Subcutaneous adipose tissue (tissue), 4 donors: Measurements from ENCODE around the gene HMMR. TPM values are rescaled to one million over a fixed set of nuclear protein-coding genes. Genes with fewer than 3 reads are reported as not detected.

ENCODE experiments used
- CTCF ChIP-seq: fragments of 450-650 bp; IDR thresholded peaks from one replicate; pipeline ENCODE4 v1.5.1; 2016; ENCODE audit warnings: low read depth, mild to moderate bottlenecking, control low read depth, antibody characterized with exemption, moderate library complexity
- total RNA-seq, 4 donors: library from RNA; depleted of rRNA; stranded (reverse); fragments of >200 nt; gene quantifications; one replicate each; pipeline ENCODE4 v1.1.0, GENCODE V29; 2016

HMMR gene
- 1 to 10 TPM in 2 of 4 donors, under 1 TPM in 1, not detected in 1; 0.33 to 2.0 (median 1.5) TPM for total RNA-seq

- TF ChIP-seq CTCF = no peak
These were observed at the start of gene HMMR for GRCh38 chr5:163460562-163461171. TSS of gene HMMR (plus strand) at chr5:163460632. CDS start at chr5:163460693, 61 bp downstream.

GRCh38 chr5:163424836-163425235 lies 35.6 kb upstream of the HMMR start:
- no peak for TF ChIP-seq CTCF

GRCh38 chr5:163432544-163432943 lies 27.9 kb upstream of the HMMR start:
- no peak for TF ChIP-seq CTCF

- TF ChIP-seq CTCF = no peak
These were observed 27.2 kb upstream of the HMMR start for GRCh38 chr5:163433271-163433670.

GRCh38 chr5:163434401-163434866 lies 26.0 kb upstream of the HMMR start:
- TF ChIP-seq CTCF = no peak

- TF ChIP-seq CTCF = no peak
These were observed 23.9 kb upstream of the HMMR start for GRCh38 chr5:163436515-163436914.

GRCh38 chr5:163437011-163437308 lies 23.5 kb upstream of the HMMR start:
- no peak for TF ChIP-seq CTCF
